ENCODE measurements around the gene TGFBR2.
A peak's percentile ranks its signal among the peaks of the same experiment; 100 is the strongest.

TGFBR2 gene

GRCh38 chr3:30642849-30643361 is 36.5 kb downstream of the TGFBR2 start:
- Mint-ChIP-seq H3K9me3 (no peaks in the 10 kb centered on the region), H3K4me3 (peak overlapping the region; percentile 76), H3K4me1 (ENCODE audit: low read depth) (peaks cover 88% of the 10 kb centered on the region), H3K36me3 (ENCODE audit: low read depth) (peaks cover 42% of the 10 kb centered on the region), H3K27ac (peak overlapping the region; percentile 95), H3K27me3 (ENCODE audit: low read depth) (no peaks in the 10 kb centered on the region)
- no peak for DNase-seq (ENCODE audit: low spot score)

GRCh38 chr3:30643763-30644462 is 37.5 kb downstream of the TGFBR2 start:
- peaks cover 87% of the 10 kb centered on the region for H3K4me1 Mint-ChIP-seq (ENCODE audit: low read depth)
- no peaks in the 10 kb centered on the region for H3K27me3 Mint-ChIP-seq (ENCODE audit: low read depth)
- DNase-seq (ENCODE audit: low spot score): peak; percentile 59
- peak overlapping the region; percentile 95 for H3K27ac Mint-ChIP-seq
- peaks cover 46% of the 10 kb centered on the region for H3K36me3 Mint-ChIP-seq (ENCODE audit: low read depth)
- peak overlapping the region; percentile 76 for H3K4me3 Mint-ChIP-seq
- no peaks in the 10 kb centered on the region for H3K9me3 Mint-ChIP-seq

- DNase-seq (ENCODE audit: low spot score): peak; percentile 66
- peaks cover 54% of the 10 kb centered on the region for H3K36me3 Mint-ChIP-seq (ENCODE audit: low read depth)
Observed at GRCh38 chr3:30644615-30645014, 38.2 kb downstream of the TGFBR2 start.

GRCh38 chr3:30645077-30645476 is 38.7 kb downstream of the TGFBR2 start:
- H3K4me3 Mint-ChIP-seq: peak overlapping the region; percentile 76
- H3K36me3 Mint-ChIP-seq (ENCODE audit: low read depth): peaks cover 57% of the 10 kb centered on the region
- peak overlapping the region; percentile 95 for H3K27ac Mint-ChIP-seq

More at GRCh38 chr3:30644615-30645014, 38.2 kb downstream of the TGFBR2 start:
- Mint-ChIP-seq H3K4me1 (ENCODE audit: low read depth) (peaks cover 85% of the 10 kb centered on the region), H3K9me3 (no peaks in the 10 kb centered on the region), H3K27ac (peak overlapping the region; percentile 95), H3K4me3 (peak overlapping the region; percentile 76), H3K27me3 (ENCODE audit: low read depth) (no peaks in the 10 kb centered on the region)

GRCh38 chr3:30646181-30646876 is 39.9 kb downstream of the TGFBR2 start:
- peak overlapping the region; percentile 42 for H3K4me3 Mint-ChIP-seq
- peaks cover 81% of the 10 kb centered on the region for H3K4me1 Mint-ChIP-seq (ENCODE audit: low read depth)
- H3K27me3 Mint-ChIP-seq (ENCODE audit: low read depth): no peaks in the 10 kb centered on the region
- no peak for DNase-seq (ENCODE audit: low spot score)
- no peaks in the 10 kb centered on the region for H3K9me3 Mint-ChIP-seq
- peaks cover 70% of the 10 kb centered on the region for H3K36me3 Mint-ChIP-seq (ENCODE audit: low read depth)
- H3K27ac Mint-ChIP-seq: peak overlapping the region; percentile 52

More at GRCh38 chr3:30645077-30645476, 38.7 kb downstream of the TGFBR2 start:
- no peak for DNase-seq (ENCODE audit: low spot score)
- no peaks in the 10 kb centered on the region for H3K27me3 Mint-ChIP-seq (ENCODE audit: low read depth)
- H3K9me3 Mint-ChIP-seq: no peaks in the 10 kb centered on the region
- H3K4me1 Mint-ChIP-seq (ENCODE audit: low read depth): peaks cover 82% of the 10 kb centered on the region

- H3K9me3 Mint-ChIP-seq: no peaks in the 10 kb centered on the region
- peak overlapping the region; percentile 42 for H3K4me3 Mint-ChIP-seq
- peaks cover 73% of the 10 kb centered on the region for H3K36me3 Mint-ChIP-seq (ENCODE audit: low read depth)
- H3K27ac Mint-ChIP-seq: no peak overlapping the region
- H3K27me3 Mint-ChIP-seq (ENCODE audit: low read depth): no peaks in the 10 kb centered on the region
- H3K4me1 Mint-ChIP-seq (ENCODE audit: low read depth): peaks cover 76% of the 10 kb centered on the region
- no peak for DNase-seq (ENCODE audit: low spot score)
Observed at GRCh38 chr3:30646961-30647752, 40.8 kb downstream of the TGFBR2 start.

GRCh38 chr3:30648670-30649357 is 42.4 kb downstream of the TGFBR2 start:
- H3K4me1 Mint-ChIP-seq (ENCODE audit: low read depth): peaks cover 77% of the 10 kb centered on the region
- H3K27ac Mint-ChIP-seq: peak overlapping the region; percentile 21
- H3K36me3 Mint-ChIP-seq (ENCODE audit: low read depth): peaks cover 80% of the 10 kb centered on the region
- H3K9me3 Mint-ChIP-seq: no peaks in the 10 kb centered on the region
- no peak overlapping the region for H3K4me3 Mint-ChIP-seq
- H3K27me3 Mint-ChIP-seq (ENCODE audit: low read depth): no peaks in the 10 kb centered on the region
- DNase-seq (ENCODE audit: low spot score): no peak

- peak overlapping the region; percentile 41 for H3K27ac Mint-ChIP-seq
- no peaks in the 10 kb centered on the region for H3K27me3 Mint-ChIP-seq (ENCODE audit: low read depth)
- H3K36me3 Mint-ChIP-seq (ENCODE audit: low read depth): peaks cover 86% of the 10 kb centered on the region
- peaks cover 77% of the 10 kb centered on the region for H3K4me1 Mint-ChIP-seq (ENCODE audit: low read depth)
- H3K9me3 Mint-ChIP-seq: no peaks in the 10 kb centered on the region
- no peak for DNase-seq (ENCODE audit: low spot score)
- no peak overlapping the region for H3K4me3 Mint-ChIP-seq
Observed at GRCh38 chr3:30649572-30650318, 43.3 kb downstream of the TGFBR2 start.

GRCh38 chr3:30650348-30650995 is 44.1 kb downstream of the TGFBR2 start:
- H3K9me3 Mint-ChIP-seq: no peaks in the 10 kb centered on the region
- peak overlapping the region; percentile 28 for H3K27ac Mint-ChIP-seq
- no peak overlapping the region for H3K4me3 Mint-ChIP-seq

GRCh38 chr3:30654269-30654668 is 47.9 kb downstream of the TGFBR2 start:
- H3K4me3 Mint-ChIP-seq: peak overlapping the region; percentile 78
- H3K9me3 Mint-ChIP-seq: no peaks in the 10 kb centered on the region
- peaks cover 82% of the 10 kb centered on the region for H3K4me1 Mint-ChIP-seq (ENCODE audit: low read depth)
- peaks cover 84% of the 10 kb centered on the region for H3K36me3 Mint-ChIP-seq (ENCODE audit: low read depth)
- no peaks in the 10 kb centered on the region for H3K27me3 Mint-ChIP-seq (ENCODE audit: low read depth)
- no peak for DNase-seq (ENCODE audit: low spot score)
- H3K27ac Mint-ChIP-seq: peak overlapping the region; percentile 92

More at GRCh38 chr3:30650348-30650995, 44.1 kb downstream of the TGFBR2 start:
- Mint-ChIP-seq H3K4me1 (ENCODE audit: low read depth) (peaks cover 78% of the 10 kb centered on the region), H3K27me3 (ENCODE audit: low read depth) (no peaks in the 10 kb centered on the region), H3K36me3 (ENCODE audit: low read depth) (peaks cover 85% of the 10 kb centered on the region)
- DNase-seq (ENCODE audit: low spot score): no peak

GRCh38 chr3:30655187-30655812 is 48.9 kb downstream of the TGFBR2 start:
- peak; percentile 49 for DNase-seq (ENCODE audit: low spot score)
- Mint-ChIP-seq H3K4me3 (peak overlapping the region; percentile 78), H3K36me3 (ENCODE audit: low read depth) (peaks cover 75% of the 10 kb centered on the region), H3K27ac (peak overlapping the region; percentile 92), H3K27me3 (ENCODE audit: low read depth) (no peaks in the 10 kb centered on the region), H3K4me1 (ENCODE audit: low read depth) (peaks cover 78% of the 10 kb centered on the region), H3K9me3 (no peaks in the 10 kb centered on the region)

- Mint-ChIP-seq H3K27ac (peak overlapping the region; percentile 92), H3K4me3 (peak overlapping the region; percentile 78), H3K27me3 (ENCODE audit: low read depth) (no peaks in the 10 kb centered on the region), H3K36me3 (ENCODE audit: low read depth) (peaks cover 75% of the 10 kb centered on the region), H3K9me3 (no peaks in the 10 kb centered on the region), H3K4me1 (ENCODE audit: low read depth) (peaks cover 83% of the 10 kb centered on the region)
- DNase-seq (ENCODE audit: low spot score): no peak
Observed at GRCh38 chr3:30656624-30657141, 50.3 kb downstream of the TGFBR2 start.
